Measurements from ENCODE around the gene ARHGAP33.

GRCh38 chr19:35727956-35728706 is 47.2 kb upstream of the ARHGAP33 start:
- TF ChIP-seq, protein P1, sequence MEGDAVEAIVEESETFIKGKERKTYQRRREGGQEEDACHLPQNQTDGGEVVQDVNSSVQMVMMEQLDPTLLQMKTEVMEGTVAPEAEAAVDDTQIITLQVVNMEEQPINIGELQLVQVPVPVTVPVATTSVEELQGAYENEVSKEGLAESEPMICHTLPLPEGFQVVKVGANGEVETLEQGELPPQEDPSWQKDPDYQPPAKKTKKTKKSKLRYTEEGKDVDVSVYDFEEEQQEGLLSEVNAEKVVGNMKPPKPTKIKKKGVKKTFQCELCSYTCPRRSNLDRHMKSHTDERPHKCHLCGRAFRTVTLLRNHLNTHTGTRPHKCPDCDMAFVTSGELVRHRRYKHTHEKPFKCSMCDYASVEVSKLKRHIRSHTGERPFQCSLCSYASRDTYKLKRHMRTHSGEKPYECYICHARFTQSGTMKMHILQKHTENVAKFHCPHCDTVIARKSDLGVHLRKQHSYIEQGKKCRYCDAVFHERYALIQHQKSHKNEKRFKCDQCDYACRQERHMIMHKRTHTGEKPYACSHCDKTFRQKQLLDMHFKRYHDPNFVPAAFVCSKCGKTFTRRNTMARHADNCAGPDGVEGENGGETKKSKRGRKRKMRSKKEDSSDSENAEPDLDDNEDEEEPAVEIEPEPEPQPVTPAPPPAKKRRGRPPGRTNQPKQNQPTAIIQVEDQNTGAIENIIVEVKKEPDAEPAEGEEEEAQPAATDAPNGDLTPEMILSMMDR (IDR thresholded peaks at IDR 0.05), result no peak
- TF ChIP-seq POLR2AphosphoS5 (IDR thresholded peaks at IDR 0.05) (no peak), POLR2A (IDR thresholded peaks at IDR 0.05) (no peak), EP300 (IDR thresholded peaks at IDR 0.05) (no peak)

Measured in suprapubic skin (tissue), 4 donors.